NK-92 treated with Interleukin-12 subunit alpha and Interleukin-12 subunit beta, amount 100 ng/mL, for 24 hours (cell line): Measurements from ENCODE around the gene FBXW7.

ENCODE experiments used
- DNase-seq: peaks from one replicate; lab custom pipeline; 2025; lab: John Stamatoyannopoulos, UW

The FBXW7 gene

DNA sequence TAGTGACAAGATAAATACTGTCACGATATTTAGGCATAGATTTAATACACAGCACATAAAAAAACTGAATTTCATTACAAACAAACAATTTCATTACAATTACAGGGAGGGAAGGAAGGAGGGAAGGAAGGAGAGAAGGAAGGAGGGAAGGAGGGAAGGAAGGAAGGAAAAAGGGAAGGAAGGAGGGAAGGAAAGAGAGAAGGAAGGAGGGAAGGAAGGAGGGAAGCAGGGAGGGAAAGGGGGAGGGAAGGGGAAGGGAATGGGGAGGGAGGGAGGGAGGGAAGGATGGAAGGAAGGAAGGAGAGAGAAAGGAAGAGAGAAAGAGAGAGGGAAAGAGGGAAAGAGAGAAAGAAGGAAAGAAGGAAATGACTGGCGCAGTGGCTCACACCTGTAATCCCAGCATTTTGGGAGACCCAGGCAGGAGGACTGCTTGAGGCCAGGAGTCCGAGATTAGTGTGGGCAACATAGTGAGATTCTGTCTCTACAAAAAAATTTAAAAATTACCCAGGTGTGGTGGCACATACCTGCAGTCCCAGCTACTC is 64.6 kb downstream of the FBXW7 start:
- no peak for DNase-seq

GRCh38 chr4:152468408-152468807 is 67.5 kb downstream of the FBXW7 start:
- DNase-seq: no peak

DNA sequence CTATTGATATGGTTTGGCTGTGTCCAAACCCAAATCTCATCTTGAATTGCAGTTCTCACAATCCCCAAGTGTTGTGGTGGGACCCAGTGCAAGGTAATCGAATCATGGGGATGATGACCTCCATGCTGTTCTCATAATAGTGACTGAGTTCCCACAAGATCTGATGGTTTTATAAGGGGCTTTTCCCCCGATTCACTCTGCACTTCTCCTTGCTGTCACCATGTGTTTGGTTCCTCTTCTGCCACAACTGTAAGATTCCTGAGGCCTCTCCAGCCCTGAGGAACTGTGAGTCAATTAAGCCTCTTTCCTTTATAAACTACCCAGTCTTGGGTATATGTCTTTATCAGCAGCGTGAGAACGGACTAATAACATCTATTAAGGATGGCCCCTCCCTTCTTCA is 68.8 kb downstream of the FBXW7 start:
- no peak for DNase-seq

DNA sequence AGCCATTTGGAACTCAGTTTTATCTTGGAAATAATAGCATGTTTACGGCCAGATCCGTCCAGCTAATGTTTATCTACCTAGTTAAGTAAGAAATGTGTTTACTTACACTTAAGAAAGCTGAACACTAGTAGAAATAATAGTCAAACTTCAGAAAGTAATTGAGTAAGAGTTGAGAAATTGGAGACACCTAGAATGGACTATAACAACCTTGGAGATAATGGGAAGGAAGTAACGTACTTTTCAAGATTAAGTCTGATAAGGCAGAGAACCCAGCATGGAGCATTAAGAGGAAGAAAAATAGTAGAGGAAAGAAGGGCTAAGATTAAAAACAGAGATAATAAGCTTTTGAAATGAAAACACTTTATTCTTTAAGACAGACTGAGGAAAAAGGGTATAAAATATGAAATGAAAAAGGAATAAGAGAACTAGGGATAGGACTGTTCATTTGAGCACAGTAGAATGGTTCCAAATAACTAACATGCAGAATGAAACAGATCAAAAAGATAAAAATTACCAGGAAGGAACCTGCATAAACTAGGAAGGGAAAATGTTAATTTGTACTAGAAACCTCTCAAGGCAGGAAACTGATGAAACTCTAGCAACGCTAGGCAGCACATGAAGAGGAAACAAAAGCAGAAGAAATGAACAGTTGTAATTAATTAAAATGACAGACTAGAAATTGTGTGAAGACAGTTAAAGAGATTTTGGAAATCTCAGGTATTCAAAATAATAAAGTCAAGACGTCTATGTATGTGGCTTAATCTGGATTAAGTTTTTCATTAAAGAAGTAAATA is 71.7 kb downstream of the FBXW7 start:
- DNase-seq: no peak

GRCh38 chr4:152463562-152463961 is 72.3 kb downstream of the FBXW7 start:
- DNase-seq: no peak

- no peak for DNase-seq
Measured at GRCh38 chr4:152462695-152463094, 73.2 kb downstream of the FBXW7 start.

DNA sequence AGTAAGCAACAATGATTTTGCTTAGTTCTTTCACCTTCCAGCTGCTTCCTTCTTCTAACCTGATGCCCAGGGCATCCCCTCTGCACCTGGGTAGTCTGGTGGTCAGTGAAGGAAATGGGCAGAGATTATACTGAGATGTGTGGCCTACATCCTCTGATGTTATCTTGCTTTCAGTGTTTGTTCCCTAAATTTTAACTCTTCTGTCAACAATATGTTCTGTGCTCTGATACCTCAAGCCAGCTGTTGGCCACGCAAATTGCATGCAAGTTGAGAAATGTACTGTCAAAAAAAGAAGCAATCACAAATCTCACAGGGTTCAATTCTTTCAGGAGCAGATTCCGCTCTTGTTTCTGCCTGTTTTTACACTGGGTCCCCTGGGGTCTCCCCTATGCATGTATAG is 73.8 kb downstream of the FBXW7 start:
- DNase-seq: no peak

GRCh38 chr4:152460488-152460887 is 75.4 kb downstream of the FBXW7 start:
- no peak for DNase-seq

DNA sequence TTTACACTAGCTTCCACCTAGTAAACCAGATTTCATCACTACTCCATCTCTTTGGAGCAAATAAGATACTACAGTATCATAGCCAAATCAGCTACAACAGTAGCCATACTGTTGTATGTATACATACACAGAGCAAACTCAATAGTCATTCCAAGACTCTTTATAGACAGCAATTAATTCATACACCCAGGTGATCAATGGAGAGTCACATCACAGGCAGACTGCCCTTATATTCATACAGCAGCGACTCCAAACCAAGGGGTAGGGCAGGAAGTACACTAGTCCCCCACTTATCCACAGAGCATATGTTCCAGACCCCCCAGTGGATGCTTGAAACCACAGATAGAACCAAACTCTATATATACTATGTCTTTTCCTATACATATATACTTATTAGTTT is 76.6 kb downstream of the FBXW7 start:
- DNase-seq: no peak

- DNase-seq: no peak
Measured at GRCh38 chr4:152458801-152459302, 77.0 kb downstream of the FBXW7 start.

DNA sequence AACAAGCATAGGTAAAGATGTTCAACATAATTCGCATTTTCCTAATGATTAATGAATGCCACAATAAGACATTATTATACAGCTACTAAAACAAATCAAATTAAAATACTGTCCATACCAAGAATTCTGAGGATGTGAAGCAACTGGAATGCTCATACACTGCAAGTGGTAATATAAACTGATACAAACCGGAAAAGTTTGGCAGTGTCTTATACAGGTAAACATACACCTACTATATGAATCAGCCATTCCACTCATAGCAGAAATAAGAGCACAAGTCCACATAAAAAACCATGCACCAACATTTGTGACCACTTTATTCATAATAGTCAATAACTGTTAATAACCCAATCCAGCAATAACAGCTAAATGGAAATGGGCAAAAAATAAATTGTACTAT is 79.3 kb downstream of the FBXW7 start:
- DNase-seq: no peak

DNA sequence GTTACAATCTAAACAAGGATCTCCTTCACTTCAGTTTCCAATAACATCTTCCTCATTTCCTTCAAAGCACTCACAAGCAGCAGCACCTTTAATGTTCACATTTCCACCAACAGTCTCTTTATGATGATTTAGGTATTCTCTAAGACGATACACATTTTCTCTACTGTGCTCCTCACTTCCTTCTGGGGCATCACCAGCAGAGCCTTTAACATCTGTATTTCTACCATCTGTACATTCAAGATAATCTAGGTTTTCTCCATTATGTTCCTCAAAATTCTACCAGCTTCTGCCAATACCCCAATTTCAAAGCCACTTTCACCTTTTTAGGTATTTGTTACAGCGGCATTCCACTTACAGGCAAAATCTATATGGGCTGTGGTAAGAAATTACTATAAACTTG is 80.6 kb downstream of the FBXW7 start:
- no peak for DNase-seq

- no peak for DNase-seq
Measured at GRCh38 chr4:152454398-152455011, 81.4 kb downstream of the FBXW7 start.

DNA sequence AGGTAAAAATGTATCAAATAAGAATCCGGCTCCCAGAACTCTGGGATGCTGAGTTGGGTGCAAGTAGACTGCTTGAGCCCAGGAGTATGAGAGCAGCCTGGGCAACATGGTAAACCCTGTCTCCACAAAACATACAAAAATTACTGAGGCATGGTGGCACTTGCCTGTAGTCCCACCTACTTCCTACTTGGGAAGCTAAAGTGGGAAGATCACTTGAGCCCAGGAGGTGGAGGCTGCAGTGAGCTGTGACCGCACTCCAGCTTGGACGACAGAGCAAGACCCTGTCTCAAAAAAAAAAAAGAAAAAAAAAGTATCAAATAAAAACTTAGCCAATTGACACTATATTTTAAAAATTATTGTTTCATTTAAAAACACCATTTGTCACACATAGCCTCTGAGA is 84.4 kb downstream of the FBXW7 start:
- no peak for DNase-seq

DNA sequence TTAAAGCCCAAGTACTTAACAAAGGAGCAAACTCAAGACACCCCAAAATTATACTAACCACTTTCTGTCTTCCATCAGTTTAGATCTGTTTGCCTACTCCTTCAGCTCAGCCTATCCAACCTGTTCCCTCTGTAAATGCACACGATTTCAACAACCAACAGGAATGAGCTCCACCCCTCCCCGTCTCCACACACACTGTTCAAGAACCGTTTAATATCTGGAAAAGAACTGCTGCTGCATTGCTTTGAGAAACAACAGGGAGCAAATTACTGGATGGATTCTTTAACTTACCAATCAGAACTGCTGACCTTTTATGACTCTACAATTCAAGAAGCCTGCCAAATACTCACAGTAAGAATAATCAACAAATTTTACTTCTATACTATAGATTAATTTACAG is 87.0 kb downstream of the FBXW7 start:
- DNase-seq: no peak

- DNase-seq: no peak
Measured at GRCh38 chr4:152448038-152448707, 87.7 kb downstream of the FBXW7 start.

GRCh38 chr4:152443859-152444258 is 92.0 kb downstream of the FBXW7 start:
- no peak for DNase-seq

DNA sequence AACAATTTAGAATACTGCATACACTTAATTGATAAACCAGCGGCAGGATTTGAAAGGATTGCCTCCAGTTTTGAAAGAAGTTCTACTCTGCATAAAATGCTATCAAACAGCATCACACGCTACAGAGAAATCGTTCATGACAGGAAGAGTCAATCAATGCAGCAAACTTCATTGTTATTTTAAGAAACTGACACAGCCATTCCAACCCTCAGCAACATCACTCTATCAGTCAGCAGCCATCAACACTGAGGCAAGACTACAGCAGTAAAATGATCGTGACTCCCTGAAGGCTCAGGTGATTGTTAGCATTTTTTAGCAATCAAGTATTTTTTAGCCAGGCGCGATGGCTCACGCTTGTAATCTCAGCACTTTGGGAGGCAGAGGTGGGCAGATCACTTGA is 98.3 kb downstream of the FBXW7 start:
- no peak for DNase-seq

DNA sequence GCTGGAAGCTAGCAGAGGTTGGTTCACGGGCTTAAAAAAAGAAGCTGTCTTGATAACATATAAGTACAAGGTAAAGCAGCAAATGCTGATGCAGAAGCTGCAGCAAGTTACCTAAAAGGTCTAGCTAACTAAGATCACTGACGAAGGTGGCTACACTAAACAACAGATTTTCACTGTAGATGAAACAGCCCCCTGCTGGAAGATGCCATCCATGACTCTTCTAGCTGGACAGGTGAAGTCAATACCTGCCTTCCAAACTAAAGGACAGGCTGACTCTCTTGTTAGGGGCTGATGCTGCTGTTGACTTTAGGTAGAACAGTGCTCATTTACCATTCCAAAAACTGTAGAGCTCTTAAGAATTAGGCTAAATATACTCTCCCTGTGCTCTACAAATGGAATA is 99.5 kb downstream of the FBXW7 start:
- DNase-seq: no peak

DNA sequence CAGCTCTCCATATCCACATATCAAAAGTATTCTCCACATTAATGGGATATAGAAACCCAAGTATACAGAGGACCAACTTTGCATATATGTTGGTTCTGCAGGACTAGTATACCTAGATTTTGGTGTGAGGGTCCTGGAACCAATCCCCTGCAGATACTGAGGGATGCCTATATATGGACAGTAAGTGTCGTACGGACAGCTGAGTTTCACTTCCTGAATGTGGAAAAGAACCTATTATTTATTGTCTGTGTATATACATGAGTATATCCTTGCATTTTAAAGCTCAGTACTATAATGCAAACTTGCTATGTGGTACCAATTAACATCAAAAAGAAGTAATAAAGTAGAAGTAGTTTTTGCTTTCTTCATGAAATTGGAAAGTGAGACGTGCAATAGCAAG is 101.9 kb downstream of the FBXW7 start:
- DNase-seq: no peak

DNA sequence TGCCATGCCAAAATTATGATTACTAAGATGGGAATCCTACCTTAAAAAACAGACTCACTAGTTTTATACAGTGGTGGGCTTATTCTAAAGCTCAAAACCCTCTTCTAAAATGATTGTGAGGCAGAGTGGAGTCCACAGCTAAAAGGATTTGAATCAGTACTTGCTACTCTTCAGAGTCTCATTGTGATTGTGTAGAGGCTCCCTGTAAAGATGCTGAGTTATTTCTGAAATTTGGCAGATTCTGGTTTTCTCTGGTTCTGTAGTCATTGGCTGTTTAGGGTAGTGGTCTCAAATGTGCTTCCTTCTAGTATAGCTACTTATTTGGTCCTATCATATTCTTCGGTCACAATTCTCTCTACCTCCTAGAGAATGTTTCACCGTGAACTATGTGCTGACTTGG is 104.1 kb downstream of the FBXW7 start:
- no peak for DNase-seq

- DNase-seq: no peak
Measured at GRCh38 chr4:152431291-152431690, 104.6 kb downstream of the FBXW7 start.

GRCh38 chr4:152430507-152430906 is 105.4 kb downstream of the FBXW7 start:
- no peak for DNase-seq
